Neural cell (in vitro differentiated cells): ENCODE data around the gene PDZRN3. TPM values are rescaled to one million over a fixed set of nuclear protein-coding genes. Genes with fewer than 3 reads are reported as not detected.

ENCODE experiments used
- H2AFZ ChIP-seq: fragments of 200-600, 300-800 bp; sonication (generic), shearing (Covaris generic); 2 replicates; pipeline ENCODE4 v1.6.0; 2014; ENCODE audit warnings: low read depth, mild to moderate bottlenecking, antibody characterized with exemption, low read length, moderate library complexity
- H3F3A ChIP-seq: fragments of 200-600 bp; shearing (Covaris generic); 2 replicates; pipeline ENCODE4 v1.6.1; 2016; ENCODE audit warnings: mild to moderate bottlenecking, moderate library complexity, mixed read lengths, antibody characterized with exemption, low read length; ENCODE audit not compliant: insufficient read depth, poor library complexity, severe bottlenecking
- H3K27ac ChIP-seq: fragments of 200-600, 300-800 bp; sonication (generic), shearing (Covaris generic); 2 replicates; pipeline ENCODE4 v1.5.1; 2014; ENCODE audit warnings: mild to moderate bottlenecking, low read length, moderate library complexity
- H3K27me3 ChIP-seq: fragments of 300-800, 200-600 bp; sonication (generic), shearing (Covaris generic); 2 replicates; pipeline ENCODE4 v1.6.0; 2014; ENCODE audit warnings: mild to moderate bottlenecking, low read depth, low read length, moderate library complexity; ENCODE audit not compliant: insufficient read depth
- H3K36me3 ChIP-seq: fragments of 300-800, 200-600 bp; sonication (generic), shearing (Covaris generic); 2 replicates; pipeline ENCODE4 v1.5.1; 2014; ENCODE audit warnings: mild to moderate bottlenecking, antibody characterized with exemption, low read length, moderate library complexity; ENCODE audit not compliant: insufficient read depth
- H3K4me2 ChIP-seq: fragments of 300-800, 200-600 bp; sonication (generic), shearing (Covaris generic); 2 replicates; pipeline ENCODE4 v1.6.0; 2014; ENCODE audit warnings: mild to moderate bottlenecking, low read length
- H3K4me3 ChIP-seq: fragments of 300-800, 200-600 bp; sonication (generic), shearing (Covaris generic); 2 replicates; pipeline ENCODE4 v1.5.1; 2014; ENCODE audit warnings: mild to moderate bottlenecking, low read length, moderate library complexity
- H3K79me2 ChIP-seq: fragments of 200-600 bp; shearing (Covaris generic); replicated peaks from 2 replicates; pipeline ENCODE4 v1.6.0; 2014; ENCODE audit warnings: mild to moderate bottlenecking, low read length, moderate library complexity; ENCODE audit not compliant: insufficient read depth
- H3K9ac ChIP-seq: fragments of 300-800, 200-600 bp; sonication (generic), shearing (Covaris generic); 2 replicates; pipeline ENCODE4 v1.6.1; 2016; ENCODE audit warnings: mild to moderate bottlenecking, low read length, mixed read lengths
- H3K9me2 ChIP-seq: fragments of 200-600 bp; shearing (Covaris generic); 2 replicates; pipeline ENCODE4 v1.6.1; 2016; ENCODE audit warnings: mild to moderate bottlenecking, low read length, mixed read lengths; ENCODE audit not compliant: insufficient read depth
- H3K9me3 ChIP-seq: fragments of 200-600, 300-800 bp; sonication (generic), shearing (Covaris generic); 2 replicates; pipeline ENCODE4 v1.6.1; 2016; ENCODE audit warnings: mild to moderate bottlenecking, mixed run types, low read length, moderate library complexity, mixed read lengths
- H4K20me1 ChIP-seq: fragments of 200-600 bp; shearing (Covaris generic); 2 replicates; pipeline ENCODE4 v1.6.1; 2016; ENCODE audit warnings: mild to moderate bottlenecking, mixed run types; ENCODE audit not compliant: insufficient read depth
- CTCF ChIP-seq: fragments of 450-650 bp; IDR thresholded peaks from 2 replicates; pipeline ENCODE4 v1.5.1; 2014; ENCODE audit warnings: antibody characterized with exemption, mild to moderate bottlenecking, moderate library complexity; ENCODE audit not compliant: poor library complexity, severe bottlenecking
- EP300 ChIP-seq: fragments of 450-650 bp; conservative IDR thresholded peaks from 2 replicates; pipeline ENCODE4 v1.6.1; 2014; ENCODE audit warnings: antibody characterized with exemption, mild to moderate bottlenecking, moderate library complexity; ENCODE audit not compliant: poor library complexity, severe bottlenecking
- EZH2 ChIP-seq: fragments of 200-600, 300-800 bp; shearing (Covaris generic), sonication (generic); IDR thresholded peaks from 2 replicates; pipeline ENCODE4 v1.6.1; 2014; ENCODE audit warnings: antibody characterized with exemption, low read length, borderline replicate concordance, mild to moderate bottlenecking; ENCODE audit not compliant: insufficient read depth, poor library complexity, severe bottlenecking
- MXI1 ChIP-seq: fragments of 450-650 bp; conservative IDR thresholded peaks from 2 replicates; pipeline ENCODE4 v1.6.1; 2014; ENCODE audit warnings: antibody characterized with exemption, mild to moderate bottlenecking; ENCODE audit not compliant: poor library complexity, severe bottlenecking
- POLR2AphosphoS5 ChIP-seq: IDR thresholded peaks from 2 replicates; pipeline ENCODE4 v1.6.1; 2012
- RAD21 ChIP-seq: fragments of 450-650 bp; conservative IDR thresholded peaks from 2 replicates; pipeline ENCODE4 v1.6.1; 2014; ENCODE audit warnings: antibody characterized with exemption, mild to moderate bottlenecking, moderate library complexity
- REST ChIP-seq: IDR thresholded peaks from 2 replicates; pipeline ENCODE4 v1.6.1; 2012; ENCODE audit warnings: borderline replicate concordance
- SMC3 ChIP-seq: fragments of 450-650 bp; conservative IDR thresholded peaks from 2 replicates; pipeline ENCODE4 v1.6.1; 2014; ENCODE audit warnings: antibody characterized with exemption, mild to moderate bottlenecking, moderate library complexity; ENCODE audit not compliant: poor library complexity
- TAF1 ChIP-seq: IDR thresholded peaks from 2 replicates; pipeline ENCODE4 v1.6.1; 2012; ENCODE audit warnings: low read depth
- polyA plus RNA-seq: library from polyadenylated mRNA; depleted of rRNA; stranded (reverse); fragments of >200 nt; gene quantifications from 2 replicates; pipeline ENCODE4 v1.2.3, GENCODE V29; 2014

PDZRN3 gene
- polyA plus RNA-seq, 1 donor from 2014 or later, result 1.1 TPM

- Histone ChIP-seq H3K27me3 (no peaks in the 10 kb centered on the region), H2AFZ (no peak overlapping the region), H3K79me2 (no peaks in the 10 kb centered on the region), H3F3A (no peaks in the 10 kb centered on the region), H3K36me3 (no peaks in the 10 kb centered on the region), H4K20me1 (no peaks in the 10 kb centered on the region), H3K4me3 (no peak overlapping the region), H3K9me3 (no peaks in the 10 kb centered on the region), H3K9me2 (no peaks in the 10 kb centered on the region), H3K9ac (no peak overlapping the region), H3K4me2 (no peak overlapping the region), H3K27ac (no peak overlapping the region)
- TF ChIP-seq CTCF, result no peak
- no peak for TF ChIP-seq SMC3
- TF ChIP-seq POLR2AphosphoS5, result no peak
- TF ChIP-seq EZH2, result no peak
- TF ChIP-seq MXI1, result no peak
- no peak for TF ChIP-seq EP300
- no peak for TF ChIP-seq RAD21
- TF ChIP-seq TAF1, result no peak
- TF ChIP-seq REST, result no peak
These were observed 260.2 kb downstream of the PDZRN3 start for GRCh38 chr3:73364517-73364916.

- Histone ChIP-seq H3K4me2 (no peak overlapping the region), H3K79me2 (no peaks in the 10 kb centered on the region), H3K27ac (no peak overlapping the region), H4K20me1 (no peaks in the 10 kb centered on the region), H2AFZ (no peak overlapping the region), H3K9me2 (no peaks in the 10 kb centered on the region), H3K4me3 (no peak overlapping the region), H3K36me3 (no peaks in the 10 kb centered on the region), H3F3A (no peaks in the 10 kb centered on the region), H3K9me3 (no peaks in the 10 kb centered on the region), H3K27me3 (no peaks in the 10 kb centered on the region), H3K9ac (no peak overlapping the region)
- TF ChIP-seq SMC3 (no peak), CTCF (no peak), EZH2 (no peak), REST (no peak), EP300 (no peak), MXI1 (no peak), RAD21 (no peak), TAF1 (no peak), POLR2AphosphoS5 (no peak)
These were observed 261.6 kb downstream of the PDZRN3 start for GRCh38 chr3:73363093-73363492.
